Activated naive CD4-positive, alpha-beta T cell (primary cell): ENCODE measurements around the gene ERCC8.
"Not testable (repeated sequence)": the region's sequence is repeated elsewhere in the genome, so short reads cannot be mapped to it uniquely, and the experiment has no call there.

Experiments used
- DNase-seq, 4 experiments: peaks; one replicate each; lab custom pipeline; 2025; lab: John Stamatoyannopoulos, UW

The ERCC8 gene

DNA sequence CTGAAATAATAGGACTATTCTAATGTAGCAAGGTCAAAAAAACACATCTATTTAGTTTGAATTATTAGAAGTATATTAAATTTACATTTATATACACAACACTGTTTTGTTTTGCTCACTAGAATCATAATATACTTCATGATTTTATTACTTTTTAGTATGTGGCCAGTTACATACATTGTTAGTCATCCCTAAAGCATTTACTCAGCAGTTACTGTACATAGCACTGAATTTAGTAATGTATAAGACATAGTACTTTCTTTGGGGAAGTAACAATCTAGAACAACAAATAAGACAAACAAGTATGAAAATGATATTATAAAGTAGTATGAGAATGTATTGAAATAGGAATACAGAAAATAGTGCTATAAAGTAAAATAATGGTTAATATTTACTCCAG lies 28.2 kb downstream of the ERCC8 start:
- no peak for DNase-seq

GRCh38 chr5:60903356-60903755 lies 41.5 kb downstream of the ERCC8 start:
- no peak for DNase-seq

- DNase-seq = no peak
Observed at GRCh38 chr5:60896991-60897390, 47.9 kb downstream of the ERCC8 start.

- no peak for DNase-seq
Observed at GRCh38 chr5:60893521-60893920, 51.3 kb downstream of the ERCC8 start.

GRCh38 chr5:60891667-60892066 lies 53.2 kb downstream of the ERCC8 start:
- DNase-seq = no peak

GRCh38 chr5:60888359-60889061 lies 56.4 kb downstream of the ERCC8 start:
- DNase-seq = no peak

DNA sequence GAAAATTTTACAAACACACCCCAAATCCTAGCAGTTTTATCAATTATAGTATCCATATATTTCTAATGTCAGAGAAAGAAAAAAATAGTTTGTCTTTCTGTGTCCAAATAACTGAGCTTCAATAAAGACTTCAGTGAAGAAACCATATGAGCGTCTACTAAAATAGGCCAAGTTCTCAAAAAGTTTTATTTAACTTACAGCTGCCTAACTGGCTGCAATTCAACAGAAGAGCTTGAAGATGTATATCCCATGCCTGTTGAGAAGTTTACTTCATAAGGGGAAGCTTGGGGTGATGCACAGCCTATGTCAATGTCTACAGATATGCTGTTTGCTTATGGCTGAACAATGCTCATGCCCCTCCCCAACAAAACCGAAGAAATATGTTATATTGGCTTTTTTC lies 57.1 kb downstream of the ERCC8 start:
- DNase-seq = no peak

- DNase-seq = no peak
Observed at GRCh38 chr5:60887096-60887495, 57.8 kb downstream of the ERCC8 start.

DNA sequence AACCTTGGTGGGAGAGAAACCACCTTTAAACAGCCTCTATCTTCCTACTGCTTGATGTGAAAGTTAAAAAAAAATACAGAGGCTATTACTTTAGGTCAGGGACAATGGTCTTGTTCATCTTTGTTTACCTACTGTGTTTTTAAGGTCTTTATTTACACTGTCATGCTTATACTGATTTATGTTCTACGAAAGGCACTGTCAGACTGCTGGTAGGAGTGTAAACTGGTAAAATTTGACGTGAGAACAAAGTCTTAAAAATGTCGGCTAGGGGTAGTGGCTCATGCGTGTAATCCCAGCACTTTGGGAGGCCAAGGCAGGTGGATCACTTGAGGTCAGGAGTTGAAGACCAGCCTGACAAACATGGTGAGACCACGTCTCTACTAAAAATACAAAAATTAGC lies 58.7 kb downstream of the ERCC8 start:
- DNase-seq = no peak

GRCh38 chr5:60883229-60883628 lies 61.6 kb downstream of the ERCC8 start:
- DNase-seq = no peak

- no peak for DNase-seq
Observed at GRCh38 chr5:60872892-60873291, 72.0 kb downstream of the ERCC8 start.

DNA sequence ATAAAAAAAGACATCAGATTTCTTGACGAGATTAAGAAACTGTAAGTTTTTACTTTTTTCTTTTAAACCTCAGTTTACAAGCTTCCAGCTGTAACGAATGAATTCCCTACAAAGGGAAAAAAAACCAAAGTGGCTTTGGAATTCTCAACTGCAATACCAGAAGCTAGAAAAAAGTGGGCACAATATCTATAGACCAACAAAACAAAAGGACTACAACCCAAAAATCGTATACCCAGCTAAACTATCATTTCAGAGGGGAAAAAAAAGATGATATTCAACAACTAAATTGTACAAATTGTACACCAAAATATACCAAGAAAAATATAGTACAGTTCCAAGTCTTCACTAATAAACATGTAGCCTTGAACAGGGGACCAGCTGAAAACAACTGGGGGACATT lies 74.0 kb downstream of the ERCC8 start:
- DNase-seq = no peak

DNA sequence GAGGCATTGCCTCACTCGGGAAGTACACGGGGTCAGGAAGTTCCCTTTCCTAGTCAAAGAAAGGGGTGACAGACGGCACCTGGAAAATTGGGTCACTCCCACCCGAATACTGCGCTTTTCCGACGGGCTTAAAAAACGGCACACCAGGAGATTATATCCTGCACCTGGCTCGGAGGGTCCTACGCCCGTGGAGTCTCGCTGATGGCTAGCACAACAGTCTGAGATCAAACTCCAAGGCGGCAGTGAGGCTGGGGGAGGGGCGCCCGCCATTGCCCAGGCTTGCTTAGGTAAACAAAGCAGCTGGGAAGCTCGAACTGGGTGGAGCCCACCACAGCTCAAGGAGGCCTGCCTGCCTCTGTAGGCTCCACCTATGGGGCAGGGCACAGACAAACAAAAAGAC lies 84.3 kb downstream of the ERCC8 start:
- not testable (repeated sequence) for DNase-seq

DNA sequence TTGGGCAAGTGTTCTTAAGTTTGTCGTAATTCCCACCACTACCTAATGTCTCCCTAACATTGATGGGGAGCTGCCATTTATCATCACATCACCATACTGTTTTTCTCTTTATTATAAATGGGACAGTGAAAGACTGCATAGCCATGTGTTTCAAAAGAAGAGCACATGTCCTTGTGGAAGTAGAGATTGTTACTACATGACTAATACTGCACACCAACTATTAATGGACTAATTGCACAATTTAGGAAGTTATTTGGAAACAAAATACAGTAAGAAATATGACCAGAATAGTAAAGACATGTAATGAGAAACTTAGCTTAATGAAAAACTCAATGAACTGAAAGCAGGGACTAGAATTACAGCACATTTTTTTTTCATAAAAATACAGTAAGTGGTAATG lies 88.8 kb downstream of the ERCC8 start:
- no peak for DNase-seq

DNA sequence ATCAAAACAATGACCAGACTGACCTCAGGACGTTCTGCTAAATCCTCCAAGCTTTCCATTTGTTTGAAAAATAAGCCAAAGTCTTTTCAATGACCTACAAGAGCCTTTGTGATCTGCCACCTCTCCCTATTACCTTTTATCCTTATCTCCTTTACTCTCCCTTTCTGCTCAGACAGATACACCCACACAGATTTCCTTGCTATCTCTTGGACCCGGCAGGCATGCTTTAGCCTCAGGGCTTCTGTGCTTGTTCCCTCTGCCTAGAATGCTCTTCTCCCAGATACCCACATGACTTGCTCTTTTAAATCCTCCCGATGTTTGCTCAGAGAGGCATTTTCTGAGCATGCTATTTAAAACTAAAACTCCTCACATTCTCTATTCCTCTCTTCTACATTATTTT lies 91.9 kb downstream of the ERCC8 start:
- no peak for DNase-seq

GRCh38 chr5:60852317-60852716 lies 92.6 kb downstream of the ERCC8 start:
- no peak for DNase-seq

DNA sequence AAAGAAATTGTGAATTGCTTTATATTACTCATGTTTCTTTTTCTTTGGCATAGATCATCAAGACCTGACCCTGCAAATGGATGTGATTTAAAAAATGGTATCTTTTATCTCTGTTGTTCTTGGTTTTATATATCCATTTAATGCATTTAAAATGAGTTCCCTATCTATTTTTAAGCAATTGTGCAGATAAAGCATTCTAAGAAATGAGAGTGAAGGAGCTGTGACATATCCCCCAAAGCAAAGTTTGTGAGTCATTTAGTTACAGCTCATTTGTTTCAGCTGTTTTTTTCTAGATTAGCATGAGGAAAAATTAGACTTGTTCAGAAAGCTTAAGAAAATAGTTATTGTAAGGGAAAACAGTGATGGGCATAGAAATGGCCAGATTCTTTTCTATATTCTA lies 93.2 kb downstream of the ERCC8 start:
- DNase-seq = no peak

- no peak for DNase-seq
Observed at GRCh38 chr5:60846298-60846697, 98.6 kb downstream of the ERCC8 start.

GRCh38 chr5:60843936-60844905 lies 100.6 kb downstream of the ERCC8 start, which contains the start of gene ELOVL7:
Gene ELOVL7, minus strand, starts transcription at chr5:60844269. Its CDS starts 56,872 bp downstream, at chr5:60787397.
- DNase-seq = no peak

GRCh38 chr5:60843386-60843935 lies 101.4 kb downstream of the ERCC8 start:
- no peak for DNase-seq

GRCh38 chr5:60842871-60843385 lies 101.9 kb downstream of the ERCC8 start:
- no peak for DNase-seq

DNA sequence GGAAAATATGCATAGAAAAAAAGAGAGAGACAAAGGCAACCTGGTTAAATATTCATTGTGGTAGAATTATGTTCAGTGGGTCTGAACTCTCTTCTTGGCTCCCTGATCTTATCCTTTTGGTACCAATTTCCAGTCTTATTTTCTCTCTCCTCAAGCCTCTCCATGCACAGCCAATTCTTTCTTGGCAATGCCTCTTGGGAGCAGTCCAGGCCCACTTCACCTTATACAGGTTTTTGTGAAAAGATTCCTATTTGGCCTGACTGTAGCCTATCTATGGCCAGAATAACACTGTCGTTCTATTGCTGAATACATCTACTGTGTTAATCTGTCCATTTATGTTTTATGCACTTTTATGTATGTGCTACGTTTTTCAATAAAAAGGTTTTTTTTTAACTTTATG lies 103.5 kb downstream of the ERCC8 start:
- no peak for DNase-seq

DNA sequence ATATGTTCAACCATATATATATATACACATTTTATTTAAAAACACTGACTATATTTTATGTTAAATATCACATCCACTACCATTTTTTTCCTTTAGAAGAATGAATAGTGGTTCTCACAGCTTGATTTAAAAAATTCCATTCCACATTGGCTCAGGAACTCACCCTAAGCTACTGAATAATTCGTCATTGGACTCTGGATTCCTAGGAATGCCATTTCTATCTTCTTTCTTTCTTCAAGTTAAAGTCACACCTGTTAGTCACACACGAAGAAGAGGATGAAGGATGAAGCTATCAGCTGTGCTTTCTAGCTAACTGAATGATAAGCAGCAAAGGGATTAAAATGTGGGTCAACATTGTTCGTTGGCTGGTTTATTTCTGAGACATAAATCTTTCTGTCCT lies 108.7 kb downstream of the ERCC8 start:
- no peak for DNase-seq
